Measurements from ENCODE around the gene PODXL.

- TF ChIP-seq EZH2 (IDR thresholded peaks at IDR 0.05; ENCODE audit: borderline replicate concordance, control insufficient read depth, low read depth, low read length) (no peak), CTCF (IDR thresholded peaks at IDR 0.05 in 2 of 3, conservative IDR thresholded peaks at IDR 0.05 in 1 of 3; ENCODE audit: control insufficient read depth in 2 of 3, extremely low read depth in 1 of 3, insufficient read depth in 1 of 3, low read depth in 3 of 3, low read length in 3 of 3) (no peak), BCLAF1 (IDR thresholded peaks at IDR 0.05) (no peak), NR2F1 (conservative IDR thresholded peaks at IDR 0.05) (no peak), E2F8 (IDR thresholded peaks at IDR 0.05; ENCODE audit: low read depth, partially characterized antibody) (no peak), RAD21 (IDR thresholded peaks at IDR 0.05; ENCODE audit: insufficient read depth, low read depth, low read length) (no peak), PKNOX1 (IDR thresholded peaks at IDR 0.05) (no peak)
Observed at GRCh38 chr7:131546126-131546525, 10.3 kb downstream of the PODXL start.
